Duodenal mucosa (tissue), 2 donors: Measurements from ENCODE around the gene TMEM132A.

Experiments used
- H3K27ac ChIP-seq: one replicate; pipeline ENCODE4 v1.7.0; 2013; ENCODE audit warnings: low read depth, low read length
- H3K27me3 ChIP-seq, 2 donors: one replicate each; pipeline ENCODE4 v1.7.0; 2013; ENCODE audit warnings: low read length in 2 of 2, control low read depth in 1 of 2; ENCODE audit not compliant: insufficient read depth in 2 of 2, control insufficient read depth in 1 of 2
- H3K36me3 ChIP-seq, 2 donors: one replicate each; pipeline ENCODE4 v1.7.0; 2013; ENCODE audit warnings: low read length in 2 of 2, control low read depth in 1 of 2; ENCODE audit not compliant: insufficient read depth in 2 of 2, control insufficient read depth in 1 of 2
- H3K4me1 ChIP-seq, 2 donors: one replicate each; pipeline ENCODE4 v1.7.0; 2013; ENCODE audit warnings: low read length in 2 of 2, control low read depth in 1 of 2; ENCODE audit not compliant: insufficient read depth in 2 of 2, control insufficient read depth in 1 of 2
- H3K4me3 ChIP-seq, 2 donors: one replicate each; pipeline ENCODE4 v1.7.0; 2013; ENCODE audit warnings: low read length in 2 of 2, low read depth in 1 of 2
- H3K9ac ChIP-seq, 2 donors: one replicate each; pipeline ENCODE4 v1.7.0; 2013; ENCODE audit warnings: low read length in 2 of 2, low read depth in 1 of 2
- H3K9me3 ChIP-seq, 2 donors: one replicate each; pipeline ENCODE4 v1.7.0; 2013; ENCODE audit warnings: low read length in 2 of 2, control low read depth in 1 of 2; ENCODE audit not compliant: control insufficient read depth in 1 of 2

TMEM132A gene

GRCh38 chr11:60952742-60953170 is 28.5 kb downstream of the TMEM132A start:
- Histone ChIP-seq H3K4me1 (peaks cover 0 to 12% of the 10 kb centered on the region in 2 donors), H3K9me3 (no peaks in the 10 kb centered on the region), H3K27ac (peak overlapping the region; percentile 20), H3K9ac (peak overlapping the region; percentile 48 to 55), H3K36me3 (no peaks in the 10 kb centered on the region), H3K27me3 (no peaks in the 10 kb centered on the region), H3K4me3 (peak overlapping the region; percentile 61 to 81)

- Histone ChIP-seq H3K9me3 (no peaks in the 10 kb centered on the region), H3K4me1 (peaks cover 0 to 10% of the 10 kb centered on the region in 2 donors), H3K27ac (no peak overlapping the region), H3K27me3 (no peaks in the 10 kb centered on the region), H3K36me3 (no peaks in the 10 kb centered on the region), H3K9ac (no peak overlapping the region), H3K4me3 (no peak overlapping the region)
These were observed 29.5 kb downstream of the TMEM132A start for GRCh38 chr11:60953781-60954180.

- H3K9me3 ChIP-seq = no peaks in the 10 kb centered on the region
- peaks cover 0 to 10% of the 10 kb centered on the region in 2 donors for H3K4me1 ChIP-seq
- no peak overlapping the region for H3K4me3 ChIP-seq
- H3K9ac ChIP-seq = no peak overlapping the region
- no peaks in the 10 kb centered on the region for H3K36me3 ChIP-seq
- no peaks in the 10 kb centered on the region for H3K27me3 ChIP-seq
- no peak overlapping the region for H3K27ac ChIP-seq
These were observed 30.2 kb downstream of the TMEM132A start for GRCh38 chr11:60954421-60954820.

GRCh38 chr11:60955571-60955970 is 31.3 kb downstream of the TMEM132A start:
- Histone ChIP-seq H3K27me3 (no peaks in the 10 kb centered on the region), H3K27ac (no peak overlapping the region), H3K4me3 (no peak overlapping the region), H3K4me1 (peaks cover 0 to 10% of the 10 kb centered on the region in 2 donors), H3K36me3 (no peaks in the 10 kb centered on the region), H3K9me3 (no peaks in the 10 kb centered on the region), H3K9ac (no peak overlapping the region)

- Histone ChIP-seq H3K36me3 (no peaks in the 10 kb centered on the region), H3K9ac (no peak overlapping the region), H3K27me3 (no peaks in the 10 kb centered on the region), H3K9me3 (no peaks in the 10 kb centered on the region), H3K4me3 (no peak overlapping the region), H3K27ac (no peak overlapping the region), H3K4me1 (peaks cover 0 to 5% of the 10 kb centered on the region in 2 donors)
These were observed 32.9 kb downstream of the TMEM132A start for GRCh38 chr11:60957188-60957587.

- H3K27ac ChIP-seq = no peak overlapping the region
- no peaks in the 10 kb centered on the region for H3K36me3 ChIP-seq
- no peaks in the 10 kb centered on the region for H3K9me3 ChIP-seq
- H3K27me3 ChIP-seq = no peaks in the 10 kb centered on the region
- H3K9ac ChIP-seq = no peak overlapping the region
- no peaks in the 10 kb centered on the region for H3K4me1 ChIP-seq
- H3K4me3 ChIP-seq = no peak overlapping the region
These were observed 35.2 kb downstream of the TMEM132A start for GRCh38 chr11:60959431-60959830.

GRCh38 chr11:60960405-60960804 is 36.1 kb downstream of the TMEM132A start:
- Histone ChIP-seq H3K27ac (no peak overlapping the region), H3K27me3 (no peaks in the 10 kb centered on the region), H3K9ac (no peak overlapping the region), H3K4me1 (no peaks in the 10 kb centered on the region), H3K9me3 (no peaks in the 10 kb centered on the region), H3K4me3 (no peak overlapping the region), H3K36me3 (no peaks in the 10 kb centered on the region)

- H3K27ac ChIP-seq = no peak overlapping the region
- no peaks in the 10 kb centered on the region for H3K36me3 ChIP-seq
- H3K9ac ChIP-seq = no peak overlapping the region
- H3K27me3 ChIP-seq = no peaks in the 10 kb centered on the region
- H3K4me3 ChIP-seq = no peak overlapping the region
- no peaks in the 10 kb centered on the region for H3K9me3 ChIP-seq
- no peaks in the 10 kb centered on the region for H3K4me1 ChIP-seq
These were observed 40.5 kb downstream of the TMEM132A start for GRCh38 chr11:60964801-60965200.

GRCh38 chr11:60966890-60967289 is 42.6 kb downstream of the TMEM132A start:
- no peaks in the 10 kb centered on the region for H3K27me3 ChIP-seq

GRCh38 chr11:60968223-60968622 is 44.0 kb downstream of the TMEM132A start:
- no peaks in the 10 kb centered on the region for H3K4me1 ChIP-seq
- H3K36me3 ChIP-seq = no peaks in the 10 kb centered on the region
- H3K27me3 ChIP-seq = no peaks in the 10 kb centered on the region
- no peak overlapping the region for H3K4me3 ChIP-seq
- no peaks in the 10 kb centered on the region for H3K9me3 ChIP-seq
- no peak overlapping the region for H3K27ac ChIP-seq
- H3K9ac ChIP-seq = no peak overlapping the region

More at GRCh38 chr11:60966890-60967289, 42.6 kb downstream of the TMEM132A start:
- Histone ChIP-seq H3K9ac (no peak overlapping the region), H3K4me1 (no peaks in the 10 kb centered on the region), H3K36me3 (no peaks in the 10 kb centered on the region), H3K9me3 (no peaks in the 10 kb centered on the region), H3K4me3 (no peak overlapping the region), H3K27ac (no peak overlapping the region)

GRCh38 chr11:60970369-60970774 is 46.1 kb downstream of the TMEM132A start:
- Histone ChIP-seq H3K36me3 (no peaks in the 10 kb centered on the region), H3K4me1 (no peaks in the 10 kb centered on the region), H3K4me3 (no peak overlapping the region), H3K27ac (no peak overlapping the region), H3K9me3 (no peaks in the 10 kb centered on the region), H3K9ac (no peak overlapping the region), H3K27me3 (no peaks in the 10 kb centered on the region)
